ENCODE measurements around the gene ADCK1.

- TF ChIP-seq, protein P1, sequence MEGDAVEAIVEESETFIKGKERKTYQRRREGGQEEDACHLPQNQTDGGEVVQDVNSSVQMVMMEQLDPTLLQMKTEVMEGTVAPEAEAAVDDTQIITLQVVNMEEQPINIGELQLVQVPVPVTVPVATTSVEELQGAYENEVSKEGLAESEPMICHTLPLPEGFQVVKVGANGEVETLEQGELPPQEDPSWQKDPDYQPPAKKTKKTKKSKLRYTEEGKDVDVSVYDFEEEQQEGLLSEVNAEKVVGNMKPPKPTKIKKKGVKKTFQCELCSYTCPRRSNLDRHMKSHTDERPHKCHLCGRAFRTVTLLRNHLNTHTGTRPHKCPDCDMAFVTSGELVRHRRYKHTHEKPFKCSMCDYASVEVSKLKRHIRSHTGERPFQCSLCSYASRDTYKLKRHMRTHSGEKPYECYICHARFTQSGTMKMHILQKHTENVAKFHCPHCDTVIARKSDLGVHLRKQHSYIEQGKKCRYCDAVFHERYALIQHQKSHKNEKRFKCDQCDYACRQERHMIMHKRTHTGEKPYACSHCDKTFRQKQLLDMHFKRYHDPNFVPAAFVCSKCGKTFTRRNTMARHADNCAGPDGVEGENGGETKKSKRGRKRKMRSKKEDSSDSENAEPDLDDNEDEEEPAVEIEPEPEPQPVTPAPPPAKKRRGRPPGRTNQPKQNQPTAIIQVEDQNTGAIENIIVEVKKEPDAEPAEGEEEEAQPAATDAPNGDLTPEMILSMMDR (IDR thresholded peaks at IDR 0.05), result no peak
- no peak for TF ChIP-seq POLR2A (IDR thresholded peaks at IDR 0.05)
These were observed 147.5 kb downstream of the ADCK1 start for GRCh38 chr14:77947372-77947771.
